Measurements from ENCODE around the gene C20orf202.

Gene C20orf202

GRCh38 chr20:1166948-1167720 lies 36.1 kb upstream of the C20orf202 start:
- no peaks in the 10 kb centered on the region for H3K79me2 ChIP-seq (ENCODE audit: insufficient read depth, low read length)
- no peak for ATAC-seq (ENCODE audit: insufficient read depth, low read depth)
- no peaks in the 10 kb centered on the region for H3K27me3 ChIP-seq (ENCODE audit: insufficient read depth, low read length, poor library complexity)
- no peak overlapping the region for H3K9ac ChIP-seq (ENCODE audit: low read depth, low read length)
- H2AFZ ChIP-seq (ENCODE audit: low read depth, low read length), result no peak overlapping the region
- peaks cover 93% of the 10 kb centered on the region for H3K36me3 ChIP-seq (ENCODE audit: insufficient read depth, low read length)
- H3K4me2 ChIP-seq (ENCODE audit: insufficient read depth, low read length), result no peak overlapping the region
- no peak for DNase-seq
- peaks cover 26% of the 10 kb centered on the region for H4K20me1 ChIP-seq (ENCODE audit: insufficient read depth, low read length)
- H3K27ac ChIP-seq (ENCODE audit: low read length), result no peak overlapping the region
- no peaks in the 10 kb centered on the region for H3K4me1 ChIP-seq (ENCODE audit: insufficient read depth, low read length)
- TF ChIP-seq EZH2 (IDR thresholded peaks at IDR 0.05; ENCODE audit: borderline replicate concordance, low read depth, low read length, severe bottlenecking), result no peak
- no peaks in the 10 kb centered on the region for H3K9me3 ChIP-seq (ENCODE audit: insufficient read depth, low read length, severe bottlenecking)
- H3K4me3 ChIP-seq (ENCODE audit: low read depth in 1 of 2, low read length in 2 of 2), result no peak overlapping the region

- no peak overlapping the region for H3K27ac ChIP-seq (ENCODE audit: low read length)
- no peaks in the 10 kb centered on the region for H3K4me1 ChIP-seq (ENCODE audit: insufficient read depth, low read length)
- H4K20me1 ChIP-seq (ENCODE audit: insufficient read depth, low read length), result peaks cover 23% of the 10 kb centered on the region
- H3K9me3 ChIP-seq (ENCODE audit: insufficient read depth, low read length, severe bottlenecking), result no peaks in the 10 kb centered on the region
- peaks cover 79% of the 10 kb centered on the region for H3K36me3 ChIP-seq (ENCODE audit: insufficient read depth, low read length)
- H3K79me2 ChIP-seq (ENCODE audit: insufficient read depth, low read length), result no peaks in the 10 kb centered on the region
- DNase-seq (no peak), ATAC-seq (ENCODE audit: insufficient read depth, low read depth) (no peak)
- no peak overlapping the region for H3K9ac ChIP-seq (ENCODE audit: low read depth, low read length)
- no peak overlapping the region for H2AFZ ChIP-seq (ENCODE audit: low read depth, low read length)
- TF ChIP-seq EZH2 (IDR thresholded peaks at IDR 0.05; ENCODE audit: borderline replicate concordance, low read depth, low read length, severe bottlenecking) (no peak), CTCF (IDR thresholded peaks at IDR 0.05; ENCODE audit: borderline replicate concordance, extremely low read depth, low read length, poor library complexity, severe bottlenecking) (no peak)
- no peak overlapping the region for H3K4me2 ChIP-seq (ENCODE audit: insufficient read depth, low read length)
- no peak overlapping the region for H3K4me3 ChIP-seq (ENCODE audit: low read depth in 1 of 2, low read length in 2 of 2)
- no peaks in the 10 kb centered on the region for H3K27me3 ChIP-seq (ENCODE audit: insufficient read depth, low read length, poor library complexity)
Measured at GRCh38 chr20:1169224-1169623, 34.0 kb upstream of the C20orf202 start.

- Histone ChIP-seq H3K36me3 (ENCODE audit: insufficient read depth, low read length) (peaks cover 59% of the 10 kb centered on the region), H3K79me2 (ENCODE audit: insufficient read depth, low read length) (no peaks in the 10 kb centered on the region), H2AFZ (ENCODE audit: low read depth, low read length) (no peak overlapping the region), H4K20me1 (ENCODE audit: insufficient read depth, low read length) (peaks cover 23% of the 10 kb centered on the region), H3K4me3 (ENCODE audit: low read depth in 1 of 2, low read length in 2 of 2) (no peak overlapping the region), H3K4me2 (ENCODE audit: insufficient read depth, low read length) (no peak overlapping the region), H3K9me3 (ENCODE audit: insufficient read depth, low read length, severe bottlenecking) (no peaks in the 10 kb centered on the region), H3K27ac (ENCODE audit: low read length) (no peak overlapping the region), H3K9ac (ENCODE audit: low read depth, low read length) (no peak overlapping the region), H3K27me3 (ENCODE audit: insufficient read depth, low read length, poor library complexity) (no peaks in the 10 kb centered on the region), H3K4me1 (ENCODE audit: insufficient read depth, low read length) (no peaks in the 10 kb centered on the region)
- peak; percentile 64 for DNase-seq
- peak; percentile 69 for ATAC-seq (ENCODE audit: insufficient read depth, low read depth)
- TF ChIP-seq EZH2 (IDR thresholded peaks at IDR 0.05; ENCODE audit: borderline replicate concordance, low read depth, low read length, severe bottlenecking) (no peak), CTCF (IDR thresholded peaks at IDR 0.05; ENCODE audit: borderline replicate concordance, extremely low read depth, low read length, poor library complexity, severe bottlenecking) (no peak)
Measured at GRCh38 chr20:1171461-1172093, 31.7 kb upstream of the C20orf202 start.

GRCh38 chr20:1173698-1174097 lies 29.6 kb upstream of the C20orf202 start:
- no peak for TF ChIP-seq CTCF (IDR thresholded peaks at IDR 0.05; ENCODE audit: borderline replicate concordance, extremely low read depth, low read length, poor library complexity, severe bottlenecking)
- TF ChIP-seq EZH2 (IDR thresholded peaks at IDR 0.05; ENCODE audit: borderline replicate concordance, low read depth, low read length, severe bottlenecking), result no peak
- H3K9ac ChIP-seq (ENCODE audit: low read depth, low read length), result no peak overlapping the region
- H3K36me3 ChIP-seq (ENCODE audit: insufficient read depth, low read length), result peaks cover 38% of the 10 kb centered on the region
- H3K27me3 ChIP-seq (ENCODE audit: insufficient read depth, low read length, poor library complexity), result no peaks in the 10 kb centered on the region
- H3K9me3 ChIP-seq (ENCODE audit: insufficient read depth, low read length, severe bottlenecking), result no peaks in the 10 kb centered on the region
- no peak overlapping the region for H2AFZ ChIP-seq (ENCODE audit: low read depth, low read length)
- H3K79me2 ChIP-seq (ENCODE audit: insufficient read depth, low read length), result no peaks in the 10 kb centered on the region
- H4K20me1 ChIP-seq (ENCODE audit: insufficient read depth, low read length), result peaks cover 23% of the 10 kb centered on the region
- H3K4me1 ChIP-seq (ENCODE audit: insufficient read depth, low read length), result no peaks in the 10 kb centered on the region
- ATAC-seq (ENCODE audit: insufficient read depth, low read depth), result no peak
- H3K4me2 ChIP-seq (ENCODE audit: insufficient read depth, low read length), result no peak overlapping the region
- no peak overlapping the region for H3K4me3 ChIP-seq (ENCODE audit: low read depth in 1 of 2, low read length in 2 of 2)
- DNase-seq, result no peak
- H3K27ac ChIP-seq (ENCODE audit: low read length), result no peak overlapping the region

Measured in DND-41 (cell line).